Endometrial microvascular endothelial cells (primary cell): Measurements from ENCODE around the gene AGFG2. TPM values are rescaled to one million over a fixed set of nuclear protein-coding genes. Genes with fewer than 3 reads are reported as not detected.
"Not testable (repeated sequence)": the region's sequence is repeated elsewhere in the genome, so short reads cannot be mapped to it uniquely, and the experiment has no call there.

Experiments
- in situ Hi-C: cut with HindIII; loops from 2 replicates; pipeline ENCODE4 v1.10.0; 2017; ENCODE audit warnings: low sequenced_read_pairs, low pct_unique_long_range_greater_than_20kb; ENCODE audit errors: inconsistent ontology term
- total RNA-seq: library from RNA; depleted of rRNA; stranded (reverse); fragments of >200 nt; gene quantifications from one replicate; pipeline ENCODE4 v1.2.3, GENCODE V29; 2015; ENCODE audit errors: inconsistent ontology term

AGFG2 gene
- total RNA-seq, 1 donor from 2014 or later: 57.6 TPM

GRCh38 chr7:100546129-100546925, 7.3 kb downstream of the AGFG2 start:
- in situ Hi-C loops: no loop called here

- in situ Hi-C loops: no loop called here
These were observed 8.2 kb downstream of the AGFG2 start for GRCh38 chr7:100546926-100547800.

- in situ Hi-C loops: no loop called here
These were observed 8.9 kb downstream of the AGFG2 start for GRCh38 chr7:100547872-100548271.

GRCh38 chr7:100548446-100548845, 9.4 kb downstream of the AGFG2 start:
- in situ Hi-C loops: not testable (repeated sequence)

- in situ Hi-C loops: no loop called here
These were observed 13.5 kb downstream of the AGFG2 start for GRCh38 chr7:100552532-100552931.

GRCh38 chr7:100553032-100553431, 14.0 kb downstream of the AGFG2 start:
- in situ Hi-C loops: no loop called here

- in situ Hi-C loops: no loop called here
These were observed 16.7 kb downstream of the AGFG2 start for GRCh38 chr7:100555701-100556100.

GRCh38 chr7:100556541-100556940, 17.5 kb downstream of the AGFG2 start:
- in situ Hi-C loops: no loop called here

- in situ Hi-C loops: no loop called here
These were observed 20.1 kb downstream of the AGFG2 start for GRCh38 chr7:100559127-100559526.

- in situ Hi-C loops: no loop called here
These were observed 22.6 kb downstream of the AGFG2 start for GRCh38 chr7:100561491-100562194.

GRCh38 chr7:100562195-100563099, 23.4 kb downstream of the AGFG2 start:
- in situ Hi-C loops: no loop called here

GRCh38 chr7:100563100-100563564, 24.1 kb downstream of the AGFG2 start:
- in situ Hi-C loops: no loop called here

- in situ Hi-C loops: no loop called here
These were observed 24.9 kb downstream of the AGFG2 start for GRCh38 chr7:100563809-100564400.

GRCh38 chr7:100564405-100564804, 25.4 kb downstream of the AGFG2 start:
- in situ Hi-C loops: not testable (repeated sequence)

- in situ Hi-C loops: no loop called here
These were observed 26.1 kb downstream of the AGFG2 start for GRCh38 chr7:100565133-100565571.

GRCh38 chr7:100566018-100566531, 27.1 kb downstream of the AGFG2 start:
- in situ Hi-C loops: no loop called here

- in situ Hi-C loops: no loop called here
These were observed 28.2 kb downstream of the AGFG2 start for GRCh38 chr7:100567031-100567730.
